GM12878 (cell line): ENCODE data around the gene ARL3. TPM values are rescaled to one million over a fixed set of nuclear protein-coding genes. Genes with fewer than 3 reads are reported as not detected.

Experiments
- ATAC-seq: fragments of 200-7000 bp; cut with Tn5 transposase; 3 replicates; pipeline ENCODE4 v1.9.1; 2020; ENCODE audit warnings: mild to moderate bottlenecking, moderate library complexity
- BruUV-seq: library from RNA; stranded (reverse); fragments of 400-500 nt; replicated peaks from 2 replicates; lab custom pipeline; 2021; lab: Mats Ljungman, UMichigan
- CTCF ChIA-PET: fragments of 300-600 bp; sonication (Branson Sonifier 250); formaldehyde crosslinking; extraction: SDS; loops from one replicate; lab custom pipeline; 2021; ENCODE audit warnings: inconsistent platforms; lab: Yijun Ruan, JAX
- POLR2A ChIA-PET: fragments of 350-600 bp; formaldehyde crosslinking; extraction: SDS; loops from one replicate; lab custom pipeline; 2021; ENCODE audit warnings: inconsistent platforms; lab: Charles Lee
- RAD21 ChIA-PET: fragments of 300-600 bp; sonication (Branson Sonifier 250); formaldehyde crosslinking; loops from one replicate; lab custom pipeline; 2023; ENCODE audit warnings: antibody characterized with exemption; ENCODE audit not compliant: unreplicated experiment; lab: Charles Lee
- SMC1A ChIA-PET: fragments of 300-600 bp; sonication (Branson Sonifier 250); formaldehyde crosslinking; loops from one replicate; lab custom pipeline; 2023; ENCODE audit not compliant: unreplicated experiment, uncharacterized antibody; lab: Charles Lee
- DNase-seq: peaks from one replicate; pipeline ENCODE4 v3.0.0-alpha.2; 2011; ENCODE audit warnings: low read depth, low spot score
- FAIRE-seq: peaks from 3 replicates; lab custom pipeline; 2011; peaks lifted over from hg19 to GRCh38; lab: Jason Lieb, UNC
- H2AFZ ChIP-seq: 2 replicates; pipeline ENCODE4 v1.6.0; 2011; ENCODE audit warnings: low read depth, low read length, control low read depth; ENCODE audit not compliant: control insufficient read depth
- H3K27ac ChIP-seq: 2 replicates; pipeline ENCODE4 v1.5.1; 2011; ENCODE audit warnings: control low read depth; ENCODE audit not compliant: control insufficient read depth, insufficient read depth
- H3K27me3 ChIP-seq, 2 experiments: replicated peaks in 1 of 2; 2 replicates each; pipeline versions ENCODE4 v1.6.0 to v1.6.1; 2011; ENCODE audit warnings: low read length in 1 of 2; ENCODE audit not compliant: control insufficient read depth in 2 of 2, insufficient read depth in 2 of 2
- H3K36me3 ChIP-seq, 2 experiments: 2 replicates each; pipeline ENCODE4 v1.5.1; 2011; ENCODE audit warnings: low read length in 1 of 2; ENCODE audit not compliant: control insufficient read depth in 2 of 2, insufficient read depth in 2 of 2
- H3K4me1 ChIP-seq: 2 replicates; pipeline ENCODE4 v1.6.1; 2011; ENCODE audit warnings: mild to moderate bottlenecking, low read length, moderate library complexity, mixed read lengths; ENCODE audit not compliant: control insufficient read depth, insufficient read depth
- H3K4me2 ChIP-seq: 2 replicates; pipeline ENCODE4 v1.6.0; 2011; ENCODE audit warnings: control low read depth; ENCODE audit not compliant: control insufficient read depth, insufficient read depth
- H3K4me3 ChIP-seq: fragments of 200-600 bp; sonication (generic); 2 replicates; pipeline ENCODE4 v1.5.1; 2016
- H3K79me2 ChIP-seq: 2 replicates; pipeline ENCODE4 v1.6.0; 2011; ENCODE audit warnings: low read length; ENCODE audit not compliant: control insufficient read depth, insufficient read depth
- H3K9ac ChIP-seq: 2 replicates; pipeline ENCODE4 v1.8.0; 2011; ENCODE audit warnings: low read length, control low read depth, mixed read lengths; ENCODE audit not compliant: control insufficient read depth, insufficient read depth
- H3K9me3 ChIP-seq: replicated peaks from 3 replicates; pipeline ENCODE4 v1.5.1; 2011; ENCODE audit warnings: mild to moderate bottlenecking, low read length; ENCODE audit not compliant: control insufficient read depth, insufficient read depth
- H4K20me1 ChIP-seq: 2 replicates; pipeline ENCODE4 v1.6.0; 2011; ENCODE audit not compliant: control insufficient read depth, insufficient read depth
- BHLHE40 ChIP-seq, 2 experiments: fragments of 450-650 bp in 1 of 2; IDR thresholded peaks; 2 replicates each; pipeline ENCODE4 v1.6.1; 2011 to 2017; ENCODE audit warnings: low read depth in 2 of 2, borderline replicate concordance in 1 of 2, improper control_type of control experiment in 1 of 2, low read length in 1 of 2, mild to moderate bottlenecking in 1 of 2
- PML ChIP-seq: IDR thresholded peaks from 2 replicates; pipeline ENCODE4 v1.6.1; 2012; ENCODE audit warnings: low read length, inconsistent platforms
- ZNF622 ChIP-seq: fragments of 450-650 bp; IDR thresholded peaks from 2 replicates; pipeline ENCODE4 v1.6.1; 2017; ENCODE audit warnings: mild to moderate bottlenecking, inconsistent platforms
- WGBS: methylation state at CpG from one replicate; pipeline ENCODE4 v1.1.6; 2016; ENCODE audit warnings: low lambda C conversion rate; ENCODE audit not compliant: insufficient replicate concordance, insufficient coverage; ENCODE audit errors: missing lambda C conversion rate; 5-methylcytosine and 5-hydroxymethylcytosine counted together
- in situ Hi-C: fragments of 300-500 bp; cut with MboI; formaldehyde crosslinking; loops from 9 replicates; pipeline ENCODE4 v1.14.3; 2018; ENCODE audit warnings: mixed read lengths
- intact Hi-C: fragments of 100-400 bp; cut with micrococcal nuclease; formaldehyde crosslinking; loops from one replicate; pipeline ENCODE4 v1.14.2; 2022; ENCODE audit not compliant: unreplicated experiment
- polyA plus RNA-seq, 11 experiments: library from polyadenylated mRNA; depleted of rRNA in 4 of 11; unstranded in 6 of 11; stranded (reverse) in 5 of 11; fragments of >200 nt; fragmentation: Nextera tagmentation in 4 of 11; fragmentation: Illumina TruSeq in 1 of 11; extraction: Ambion mirVana in 4 of 11; extraction: Trizol in 1 of 11; gene quantifications; 1 replicate in 1 of 11; 2 replicates in 10 of 11; pipeline versions ENCODE4 v1.2.1 to v1.2.3, GENCODE V29; 2011 to 2016; ENCODE audit warnings: inconsistent platforms in 2 of 11, missing spikeins in 2 of 11, low read depth in 1 of 11
- total RNA-seq, 4 experiments: library from RNA; depleted of rRNA in 3 of 4; stranded (reverse); fragments of >200 nt in 3 of 4; fragmentation: Illumina TruSeq in 1 of 4; extraction: Trizol in 1 of 4; gene quantifications; 2 replicates each; pipeline versions ENCODE4 v1.2.1 to v1.2.3, GENCODE V29; 2013 to 2021
- TF ChIP-seq, protein P1 (sequence below): fragments of 450-650 bp; IDR thresholded peaks from 2 replicates; pipeline ENCODE4 v1.6.1; 2016; ENCODE audit warnings: mild to moderate bottlenecking

ARL3 gene
- total and polyA plus RNA-seq, 10 of the 15 experiments (the other 5 are each of a cell fraction or from before 2014, with no cell fraction given), result 4.9 to 26.1 (median 11.0) TPM

DNA sequence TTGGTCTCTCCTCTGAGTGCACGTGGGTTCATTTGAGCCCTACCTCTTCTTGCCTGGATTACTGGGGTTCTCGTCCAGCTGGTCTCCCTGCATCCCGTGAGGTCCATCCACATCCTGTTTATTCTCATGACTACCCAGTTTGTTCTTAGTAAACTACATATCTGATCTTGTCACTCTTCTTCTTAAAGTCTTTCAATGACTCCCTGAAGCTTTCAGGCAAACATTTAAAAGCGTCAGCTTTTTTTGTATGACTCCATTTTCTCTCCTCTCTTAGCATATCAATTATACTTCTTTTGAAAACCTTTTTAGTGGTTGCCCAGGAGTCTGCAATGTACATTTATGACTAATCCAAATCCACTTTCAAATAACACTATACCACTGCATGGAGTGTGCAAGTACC is 7.8 kb upstream of the ARL3 start:
- H3K9ac ChIP-seq, result no peak overlapping the region
- SMC1A ChIA-PET, result interaction anchor here (1.0 to 3.5 kb wide), 6 partner anchors 10 to 71 kb away, joined by 3 to 15 read pairs (median 6); no protein-coding TSS in a partner anchor

DNA sequence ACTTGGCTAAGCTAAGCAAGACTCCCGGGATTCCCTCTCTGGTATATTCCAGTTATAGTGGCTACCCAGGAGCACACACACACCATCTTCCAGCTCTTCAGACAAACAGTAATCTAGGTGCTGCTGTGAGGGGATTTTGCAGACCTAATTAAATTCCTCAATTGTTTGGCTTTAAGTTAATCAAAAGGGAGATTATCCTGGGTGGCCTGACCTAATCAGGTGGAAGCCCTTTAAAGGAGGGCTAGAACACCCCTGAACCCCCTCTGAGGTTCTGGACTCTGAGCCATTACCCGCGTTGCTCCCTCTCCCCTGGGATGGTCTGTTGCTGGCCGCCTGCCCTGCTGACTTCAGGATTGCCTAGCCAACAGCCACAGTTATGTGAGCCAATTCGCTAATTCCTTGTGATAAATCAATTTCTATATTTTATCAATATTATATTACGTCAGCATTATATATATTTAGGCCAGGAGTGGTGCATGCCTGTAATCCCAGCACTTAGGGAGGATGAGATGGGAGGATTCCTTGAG is 6.6 kb upstream of the ARL3 start:
- ATAC-seq, result no peak

More for the DNA sequence above, 7.8 kb upstream of the ARL3 start:
- POLR2A ChIA-PET, result interaction anchor here (1.3 kb wide), 1 partner anchor 9 kb away, joined by 7 read pairs; no protein-coding TSS in a partner anchor
- BruUV-seq, result no TSS peak
- RAD21 ChIA-PET, result interaction anchor here (1.0 kb wide), 1 partner anchor 48 kb away, joined by 4 read pairs; no protein-coding TSS in a partner anchor
- intact Hi-C loops, result loop anchor here (10.0 kb wide), 1 partner anchor 343 kb away; no protein-coding TSS in a partner anchor
- H3K4me2 ChIP-seq, result no peak overlapping the region
- WGBS, result 80% methylated on average over 4 of the region's 4 CpGs
- CTCF ChIA-PET, result interaction anchor here (1.1 to 1.8 kb wide), 3 partner anchors 8 to 41 kb away, joined by 3 to 11 read pairs (median 3); no protein-coding TSS in a partner anchor
- in situ Hi-C loops, result no loop called here
- ATAC-seq, result no peak
- no peaks in the 10 kb centered on the region for H3K9me3 ChIP-seq
- TF ChIP-seq, protein P1, sequence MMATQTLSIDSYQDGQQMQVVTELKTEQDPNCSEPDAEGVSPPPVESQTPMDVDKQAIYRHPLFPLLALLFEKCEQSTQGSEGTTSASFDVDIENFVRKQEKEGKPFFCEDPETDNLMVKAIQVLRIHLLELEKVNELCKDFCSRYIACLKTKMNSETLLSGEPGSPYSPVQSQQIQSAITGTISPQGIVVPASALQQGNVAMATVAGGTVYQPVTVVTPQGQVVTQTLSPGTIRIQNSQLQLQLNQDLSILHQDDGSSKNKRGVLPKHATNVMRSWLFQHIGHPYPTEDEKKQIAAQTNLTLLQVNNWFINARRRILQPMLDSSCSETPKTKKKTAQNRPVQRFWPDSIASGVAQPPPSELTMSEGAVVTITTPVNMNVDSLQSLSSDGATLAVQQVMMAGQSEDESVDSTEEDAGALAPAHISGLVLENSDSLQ, result no peak
- no peak for TF ChIP-seq BHLHE40 (IDR thresholded peaks at IDR 0.05; ENCODE audit: borderline replicate concordance in 1 of 2, low read depth in 2 of 2, low read length in 1 of 2)
- no peak for TF ChIP-seq ZNF622
- H3K79me2 ChIP-seq, result peaks cover 11% of the 10 kb centered on the region
- no peak for FAIRE-seq
- DNase-seq, result no peak
- H3K4me3 ChIP-seq, result no peak overlapping the region
- no peaks in the 10 kb centered on the region for H4K20me1 ChIP-seq
- no peak overlapping the region for H3K27ac ChIP-seq
- H3K36me3 ChIP-seq, result peaks cover 2% of the 10 kb centered on the region in 2 experiments; a peak in 3 of 4 replicates
- H3K4me1 ChIP-seq, result no peaks in the 10 kb centered on the region
- H3K27me3 ChIP-seq, result no peaks in the 10 kb centered on the region
- H2AFZ ChIP-seq, result no peak overlapping the region

More for the DNA sequence above, 6.6 kb upstream of the ARL3 start:
- in situ Hi-C loops, result no loop called here
- no peak overlapping the region for H3K4me2 ChIP-seq
- no peak overlapping the region for H3K9ac ChIP-seq
- no peak overlapping the region for H3K4me3 ChIP-seq
- no peak for DNase-seq
- over 99% methylated on average over 6 of the region's 6 CpGs for WGBS
- ChIA-PET POLR2A (interaction anchor here (0.6 to 2.2 kb wide), 11 partner anchors 8 to 259 kb away, joined by 3 to 8 read pairs (median 3); no protein-coding TSS in a partner anchor), SMC1A (interaction anchor here (0.7 to 3.5 kb wide), 15 partner anchors 10 to 180 kb away, joined by 3 to 15 read pairs (median 4); no protein-coding TSS in a partner anchor), CTCF (interaction anchor here (1.0 to 1.8 kb wide), 6 partner anchors 9 to 180 kb away, joined by 3 to 11 read pairs (median 3); no protein-coding TSS in a partner anchor), RAD21 (interaction anchor here (0.9 to 1.0 kb wide), 3 partner anchors 42 to 85 kb away, joined by 3 to 4 read pairs (median 4); no protein-coding TSS in a partner anchor)
- H3K27ac ChIP-seq, result no peak overlapping the region
- no peaks in the 10 kb centered on the region for H4K20me1 ChIP-seq
- H3K27me3 ChIP-seq, result no peaks in the 10 kb centered on the region
- H3K9me3 ChIP-seq, result no peaks in the 10 kb centered on the region
- no peak overlapping the region for H2AFZ ChIP-seq
- H3K36me3 ChIP-seq, result peaks cover 0 to 2% of the 10 kb centered on the region in 2 experiments; a peak in 1 of 4 replicates
- intact Hi-C loops, result loop anchor here (10.0 kb wide), 1 partner anchor 344 kb away; no protein-coding TSS in a partner anchor
- H3K4me1 ChIP-seq, result peaks cover 5% of the 10 kb centered on the region; the same call in 1 of the 2 replicates
- peaks cover 20% of the 10 kb centered on the region for H3K79me2 ChIP-seq
- TF ChIP-seq PML, result no peak
- TF ChIP-seq, all 136 proteins: peak for 0
- no peak for FAIRE-seq
- no TSS peak for BruUV-seq
